Activated naive CD4-positive, alpha-beta T cell treated with anti-CD3 and anti-CD28 coated beads for 36 hours (primary cell): ENCODE results near the gene EIF5. TPM values are rescaled to one million over a fixed set of nuclear protein-coding genes. Genes with fewer than 3 reads are reported as not detected.

Experiments
- CTCF ChIA-PET: fragments of 350-600 bp; sonication (Branson Sonifier 250); formaldehyde crosslinking; loops from one replicate; lab custom pipeline; 2021; ENCODE audit warnings: antibody characterized with exemption; lab: Charles Lee
- DNase-seq: peaks from one replicate; pipeline ENCODE4 v3.0.0-alpha.2; 2020
- H3K27ac Mint-ChIP-seq: one replicate; pipeline ENCODE4 v1.8.0; 2021; ENCODE audit warnings: mild to moderate bottlenecking, mixed read lengths
- H3K27me3 Mint-ChIP-seq: one replicate; pipeline ENCODE4 v1.8.0; 2021; ENCODE audit warnings: low read depth, mixed read lengths
- H3K36me3 Mint-ChIP-seq: one replicate; pipeline ENCODE4 v1.8.0; 2021; ENCODE audit warnings: low read depth, mixed read lengths
- H3K4me1 Mint-ChIP-seq: one replicate; pipeline ENCODE4 v1.8.0; 2021; ENCODE audit warnings: low read depth, mixed read lengths
- H3K4me3 Mint-ChIP-seq: one replicate; pipeline ENCODE4 v1.8.0; 2021; ENCODE audit warnings: mild to moderate bottlenecking, moderate library complexity, mixed read lengths
- H3K9me3 Mint-ChIP-seq: one replicate; pipeline ENCODE4 v1.8.0; 2021; ENCODE audit warnings: mixed read lengths
- intact Hi-C: fragments of 100-400 bp; cut with micrococcal nuclease; formaldehyde crosslinking; loops from one replicate; pipeline ENCODE4 v1.15.1; 2023
- total RNA-seq, 2 experiments: library from RNA; stranded (reverse); gene quantifications; one replicate each; pipeline ENCODE4 v1.2.3, GENCODE V29; 2021

EIF5 gene
- total RNA-seq, 2 experiments from 2014 or later: 117 to 121 TPM

DNA sequence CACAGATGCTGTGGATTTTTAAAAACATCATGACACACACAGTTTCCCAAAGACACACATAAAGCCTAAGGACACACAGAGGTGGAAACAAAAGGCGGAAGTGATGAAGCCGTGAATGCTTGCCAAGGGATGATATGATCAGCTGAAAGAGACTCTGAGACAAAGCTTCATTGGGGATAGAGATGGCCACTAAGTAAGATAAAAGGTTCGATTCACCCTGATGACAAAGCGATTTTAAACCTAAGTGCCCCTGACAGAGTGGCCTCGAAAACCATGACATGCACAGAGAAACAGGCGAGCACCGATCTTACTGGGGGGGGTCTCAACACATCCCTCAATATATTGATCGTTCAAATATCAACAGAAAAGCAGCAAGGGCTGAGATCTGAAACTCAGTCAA is 20.3 kb upstream of the EIF5 start:
- Mint-ChIP-seq H3K27me3 (peaks cover 2% of the 10 kb centered on the region), H3K27ac (no peak overlapping the region), H3K9me3 (no peaks in the 10 kb centered on the region), H3K4me1 (no peaks in the 10 kb centered on the region), H3K4me3 (no peak overlapping the region), H3K36me3 (no peaks in the 10 kb centered on the region)
- CTCF ChIA-PET: no interaction called here
- intact Hi-C loops: no loop called here
- no peak for DNase-seq

DNA sequence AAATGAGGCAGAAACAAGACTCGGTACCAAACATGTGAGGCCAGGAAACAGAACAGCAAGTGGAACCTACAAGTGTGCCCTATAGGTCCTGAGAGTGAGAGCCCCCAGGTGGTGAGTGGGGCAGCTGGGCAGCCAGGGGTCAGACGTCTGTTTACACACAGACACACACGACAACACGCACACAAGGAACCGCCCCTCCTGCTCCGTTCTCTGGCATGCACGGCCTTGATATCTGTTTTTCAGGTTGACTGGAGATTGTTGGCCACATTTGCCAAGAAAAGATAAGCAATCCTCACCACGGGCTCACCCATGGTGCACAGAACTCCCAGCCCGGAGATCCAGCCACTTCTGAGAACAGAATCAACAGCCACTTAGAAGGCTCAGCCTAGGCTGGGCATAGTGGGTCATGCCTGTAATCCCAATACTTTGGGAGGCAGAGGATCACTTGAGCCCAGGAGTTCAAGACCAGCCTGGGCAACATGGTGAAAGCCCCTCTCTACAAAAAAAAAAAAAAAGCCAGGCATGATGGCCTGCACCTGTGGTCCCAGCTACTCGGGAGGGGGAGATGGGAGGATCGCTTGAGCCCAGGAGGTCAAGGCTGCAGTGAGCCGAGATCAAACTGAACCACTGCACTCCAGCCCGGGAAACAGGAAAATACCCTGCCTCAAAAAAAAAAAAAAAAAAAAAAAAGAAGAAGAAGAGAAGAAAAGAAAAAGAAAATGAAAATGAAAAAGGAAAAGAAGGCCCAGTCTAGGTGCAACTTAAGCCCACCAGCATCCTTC is 19.4 kb upstream of the EIF5 start:
- Mint-ChIP-seq H3K4me1 (no peaks in the 10 kb centered on the region), H3K4me3 (no peak overlapping the region), H3K27me3 (peaks cover 8% of the 10 kb centered on the region), H3K27ac (no peak overlapping the region), H3K9me3 (no peaks in the 10 kb centered on the region), H3K36me3 (no peaks in the 10 kb centered on the region)
- intact Hi-C loops: no loop called here
- DNase-seq: no peak
- CTCF ChIA-PET: no interaction called here

- Mint-ChIP-seq H3K9me3 (no peaks in the 10 kb centered on the region), H3K36me3 (no peaks in the 10 kb centered on the region), H3K4me3 (no peak overlapping the region), H3K4me1 (no peaks in the 10 kb centered on the region), H3K27me3 (peaks cover 8% of the 10 kb centered on the region), H3K27ac (no peak overlapping the region)
- DNase-seq: no peak
- intact Hi-C loops: no loop called here
- CTCF ChIA-PET: no interaction called here
Observed at GRCh38 chr14:103315351-103315911, 18.6 kb upstream of the EIF5 start.

DNA sequence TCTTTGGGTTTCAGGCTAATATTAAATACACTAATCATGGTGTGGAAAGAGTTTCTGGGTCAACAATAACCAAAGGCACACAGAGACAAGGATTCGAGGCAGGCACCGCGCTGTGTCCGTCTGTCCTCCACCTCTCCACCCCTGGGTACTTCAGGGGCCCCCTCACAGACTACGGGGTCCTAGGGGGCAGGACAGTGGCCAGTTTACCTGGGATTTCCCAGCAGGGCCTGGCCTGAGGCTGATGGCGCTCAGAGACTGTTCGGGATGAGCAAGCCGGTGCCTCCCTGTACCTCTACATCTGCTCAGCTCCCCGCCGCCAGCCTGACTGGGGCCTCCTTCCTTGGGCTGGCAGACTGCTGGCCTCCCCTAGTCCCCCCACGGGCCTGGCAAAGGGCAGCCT is 18.1 kb upstream of the EIF5 start:
- Mint-ChIP-seq H3K9me3 (no peaks in the 10 kb centered on the region), H3K36me3 (no peaks in the 10 kb centered on the region), H3K4me3 (no peak overlapping the region), H3K4me1 (no peaks in the 10 kb centered on the region), H3K27ac (no peak overlapping the region), H3K27me3 (peaks cover 8% of the 10 kb centered on the region)
- intact Hi-C loops: no loop called here
- CTCF ChIA-PET: no interaction called here
- DNase-seq: no peak

- no peaks in the 10 kb centered on the region for H3K36me3 Mint-ChIP-seq
- no peak overlapping the region for H3K4me3 Mint-ChIP-seq
- no peak for DNase-seq
- H3K9me3 Mint-ChIP-seq: no peaks in the 10 kb centered on the region
- H3K27ac Mint-ChIP-seq: no peak overlapping the region
- intact Hi-C loops: no loop called here
- H3K4me1 Mint-ChIP-seq: no peaks in the 10 kb centered on the region
- peaks cover 8% of the 10 kb centered on the region for H3K27me3 Mint-ChIP-seq
- CTCF ChIA-PET: no interaction called here
Observed at GRCh38 chr14:103316721-103317121, 17.3 kb upstream of the EIF5 start.

GRCh38 chr14:103317251-103317650 is 16.8 kb upstream of the EIF5 start:
- intact Hi-C loops: no loop called here
- Mint-ChIP-seq H3K27ac (no peak overlapping the region), H3K36me3 (no peaks in the 10 kb centered on the region), H3K9me3 (no peaks in the 10 kb centered on the region), H3K27me3 (peaks cover 8% of the 10 kb centered on the region), H3K4me1 (no peaks in the 10 kb centered on the region), H3K4me3 (no peak overlapping the region)
- CTCF ChIA-PET: no interaction called here
- no peak for DNase-seq

DNA sequence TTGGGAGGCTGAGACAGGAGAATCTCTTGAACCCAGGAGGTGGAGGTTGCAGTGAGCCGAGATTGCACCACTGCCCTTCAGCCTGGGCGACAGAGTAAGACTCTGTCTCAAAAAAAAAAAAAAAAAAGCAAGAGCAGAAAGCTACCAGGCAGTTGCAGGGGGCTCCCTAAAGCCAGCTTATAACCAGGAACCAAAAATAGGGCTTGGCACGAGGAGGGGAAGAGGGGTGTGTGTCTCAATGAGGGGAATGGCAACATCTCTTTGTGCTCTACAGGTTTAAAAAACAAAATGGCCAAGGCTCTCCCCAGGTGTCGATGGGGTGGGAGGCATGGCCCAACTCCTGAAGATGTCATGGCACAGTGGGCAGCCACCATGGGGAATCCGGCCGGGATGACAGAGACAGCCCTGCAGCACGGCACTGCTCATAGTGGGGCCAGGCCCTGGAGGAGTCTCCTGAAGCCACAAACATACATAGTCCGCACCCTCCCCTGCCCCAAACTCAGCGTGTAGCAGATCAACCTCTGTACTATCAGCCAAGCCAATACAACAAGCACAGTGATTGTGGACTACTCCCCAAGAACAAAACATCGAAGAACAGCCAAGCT is 16.0 kb upstream of the EIF5 start:
- H3K4me1 Mint-ChIP-seq: no peaks in the 10 kb centered on the region
- H3K27ac Mint-ChIP-seq: no peak overlapping the region
- no peaks in the 10 kb centered on the region for H3K36me3 Mint-ChIP-seq
- H3K4me3 Mint-ChIP-seq: no peak overlapping the region
- CTCF ChIA-PET: no interaction called here
- intact Hi-C loops: no loop called here
- DNase-seq: no peak
- peaks cover 8% of the 10 kb centered on the region for H3K27me3 Mint-ChIP-seq
- H3K9me3 Mint-ChIP-seq: no peaks in the 10 kb centered on the region

- H3K27ac Mint-ChIP-seq: no peak overlapping the region
- CTCF ChIA-PET: no interaction called here
Observed at GRCh38 chr14:103318750-103319419, 15.2 kb upstream of the EIF5 start.

DNA sequence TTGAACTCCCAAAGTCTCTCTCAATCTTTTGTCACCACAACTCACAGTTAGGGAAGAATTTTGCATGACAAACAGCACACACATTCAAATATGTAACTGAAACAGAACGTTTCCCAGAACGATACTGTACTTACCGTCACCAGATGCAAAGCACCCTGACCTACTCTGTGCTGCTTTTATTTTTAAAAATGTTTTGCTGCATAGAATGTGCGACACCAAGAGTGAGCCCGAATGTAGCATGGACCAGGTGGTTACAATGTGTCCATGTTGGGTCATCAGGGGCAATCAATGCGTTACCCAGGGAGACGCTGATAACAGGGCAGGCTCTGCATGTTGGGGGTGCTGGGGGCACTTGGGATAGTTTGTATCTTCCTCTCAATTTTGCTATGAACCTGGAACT is 14.6 kb upstream of the EIF5 start:
- Mint-ChIP-seq H3K36me3 (no peaks in the 10 kb centered on the region), H3K9me3 (no peaks in the 10 kb centered on the region), H3K4me1 (no peaks in the 10 kb centered on the region), H3K4me3 (no peak overlapping the region), H3K27ac (no peak overlapping the region), H3K27me3 (peaks cover 8% of the 10 kb centered on the region)
- CTCF ChIA-PET: no interaction called here
- DNase-seq: no peak
- intact Hi-C loops: no loop called here

More at GRCh38 chr14:103318750-103319419, 15.2 kb upstream of the EIF5 start:
- DNase-seq: no peak
- Mint-ChIP-seq H3K4me3 (no peak overlapping the region), H3K9me3 (no peaks in the 10 kb centered on the region), H3K4me1 (no peaks in the 10 kb centered on the region), H3K27me3 (peaks cover 8% of the 10 kb centered on the region), H3K36me3 (no peaks in the 10 kb centered on the region)
- intact Hi-C loops: no loop called here

- Mint-ChIP-seq H3K27ac (no peak overlapping the region), H3K4me3 (no peak overlapping the region), H3K4me1 (no peaks in the 10 kb centered on the region), H3K27me3 (no peaks in the 10 kb centered on the region), H3K9me3 (no peaks in the 10 kb centered on the region), H3K36me3 (no peaks in the 10 kb centered on the region)
- intact Hi-C loops: no loop called here
- CTCF ChIA-PET: no interaction called here
- no peak for DNase-seq
Observed at GRCh38 chr14:103326078-103326477, 8.0 kb upstream of the EIF5 start.

- no peak overlapping the region for H3K4me3 Mint-ChIP-seq
- no peaks in the 10 kb centered on the region for H3K27me3 Mint-ChIP-seq
- H3K4me1 Mint-ChIP-seq: peaks cover 16% of the 10 kb centered on the region
- no peak overlapping the region for H3K27ac Mint-ChIP-seq
- intact Hi-C loops: no loop called here
- no peaks in the 10 kb centered on the region for H3K9me3 Mint-ChIP-seq
- CTCF ChIA-PET: interaction anchor here (0.6 to 0.7 kb wide), 2 partner anchors 168 to 442 kb away, joined by 3 to 4 read pairs; no protein-coding TSS in a partner anchor
- H3K36me3 Mint-ChIP-seq: peaks cover under 1% of the 10 kb centered on the region
- DNase-seq: no peak
Observed at GRCh38 chr14:103328941-103329340, 5.1 kb upstream of the EIF5 start.
